ENCODE results near the gene UXS1.

Gene UXS1

DNA sequence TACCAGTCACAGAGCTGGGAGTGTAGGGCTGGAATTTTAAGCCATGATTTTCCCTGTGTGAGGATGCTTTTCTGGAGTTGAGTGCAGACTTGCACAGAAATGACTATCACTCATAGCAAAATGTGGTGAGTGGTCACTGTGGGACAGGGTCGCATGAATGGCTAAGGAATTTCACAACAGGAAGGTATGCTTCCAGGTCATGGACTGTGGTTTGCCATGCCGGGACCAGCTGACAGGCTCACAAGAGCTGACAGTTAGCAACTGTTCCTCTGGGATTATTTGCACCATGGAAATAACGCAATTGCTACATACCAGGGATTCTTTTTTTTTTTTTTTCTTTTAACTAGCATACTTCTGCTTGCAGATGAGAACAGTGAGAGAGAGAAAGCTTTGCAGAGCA, 3.8 kb upstream of the UXS1 start:
- no peak for FAIRE-seq
- DNase-seq (ENCODE audit: insufficient read length, low spot score): no peak
- TF ChIP-seq POLR2A (IDR thresholded peaks at IDR 0.05; ENCODE audit: low read depth, low read length): no peak

DNA sequence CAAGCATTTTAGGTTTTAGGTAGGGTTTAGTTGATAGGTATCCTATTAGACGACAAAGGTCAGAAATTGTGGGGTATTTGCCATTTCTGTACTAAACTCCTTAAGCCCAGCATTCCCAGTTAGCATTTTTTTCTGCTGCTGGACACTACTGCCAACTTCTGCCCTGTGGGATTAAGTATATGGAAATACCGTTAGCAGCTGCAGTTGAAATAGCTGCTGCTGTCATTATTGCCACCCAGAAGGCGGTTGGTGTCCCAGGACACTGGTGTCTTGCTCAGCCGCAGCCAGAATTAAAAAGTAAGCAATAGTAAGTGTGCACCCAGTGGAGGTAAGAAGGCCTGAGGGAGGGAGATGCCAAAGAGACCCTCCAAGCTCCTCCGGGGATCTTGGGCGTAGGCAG, 1.9 kb upstream of the UXS1 start:
- FAIRE-seq (no peak), DNase-seq (ENCODE audit: insufficient read length, low spot score) (no peak)
- TF ChIP-seq POLR2A (IDR thresholded peaks at IDR 0.05; ENCODE audit: low read depth, low read length): no peak

DNA sequence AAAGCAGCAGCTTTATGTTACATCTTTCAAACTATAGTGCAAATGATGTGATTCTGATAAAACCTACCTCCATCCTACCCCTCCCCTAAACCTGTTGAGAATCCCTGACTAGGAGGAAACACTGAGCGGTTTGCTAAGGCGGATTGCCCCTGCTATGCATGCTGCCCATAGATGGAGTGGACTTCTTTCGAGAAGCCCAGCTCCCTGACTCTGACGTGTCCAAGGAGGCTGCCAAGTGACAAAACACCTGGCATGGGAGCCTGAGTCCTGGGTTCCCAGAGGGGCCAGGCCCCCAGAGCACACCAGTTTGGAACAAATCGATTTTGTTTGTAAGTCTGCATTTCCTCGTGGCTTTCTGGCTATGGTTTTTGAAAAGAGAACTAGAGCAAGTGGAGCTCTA, 1.4 kb upstream of the UXS1 start:
- no peak for TF ChIP-seq POLR2A (IDR thresholded peaks at IDR 0.05; ENCODE audit: low read depth, low read length)
- FAIRE-seq: no peak
- DNase-seq (ENCODE audit: insufficient read length, low spot score): no peak

DNA sequence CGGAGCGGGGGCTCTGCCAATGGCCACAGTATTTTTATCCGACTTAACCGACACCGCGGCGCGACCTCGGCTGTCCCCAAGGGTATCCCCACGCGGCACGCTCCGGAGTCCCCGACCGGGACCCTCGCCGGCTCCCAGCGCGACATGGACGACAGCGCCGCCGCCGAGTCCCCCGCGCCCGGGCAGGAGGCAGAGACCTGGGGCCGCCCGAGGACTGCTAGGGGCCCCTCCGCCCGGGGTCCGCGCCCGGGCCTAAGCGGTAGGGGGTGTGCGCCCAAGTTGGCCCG, 468 bp downstream of the UXS1 start:
- TF ChIP-seq POLR2A (IDR thresholded peaks at IDR 0.05; ENCODE audit: low read depth, low read length): no peak
- FAIRE-seq: no peak
- no peak for DNase-seq (ENCODE audit: insufficient read length, low spot score)

DNA sequence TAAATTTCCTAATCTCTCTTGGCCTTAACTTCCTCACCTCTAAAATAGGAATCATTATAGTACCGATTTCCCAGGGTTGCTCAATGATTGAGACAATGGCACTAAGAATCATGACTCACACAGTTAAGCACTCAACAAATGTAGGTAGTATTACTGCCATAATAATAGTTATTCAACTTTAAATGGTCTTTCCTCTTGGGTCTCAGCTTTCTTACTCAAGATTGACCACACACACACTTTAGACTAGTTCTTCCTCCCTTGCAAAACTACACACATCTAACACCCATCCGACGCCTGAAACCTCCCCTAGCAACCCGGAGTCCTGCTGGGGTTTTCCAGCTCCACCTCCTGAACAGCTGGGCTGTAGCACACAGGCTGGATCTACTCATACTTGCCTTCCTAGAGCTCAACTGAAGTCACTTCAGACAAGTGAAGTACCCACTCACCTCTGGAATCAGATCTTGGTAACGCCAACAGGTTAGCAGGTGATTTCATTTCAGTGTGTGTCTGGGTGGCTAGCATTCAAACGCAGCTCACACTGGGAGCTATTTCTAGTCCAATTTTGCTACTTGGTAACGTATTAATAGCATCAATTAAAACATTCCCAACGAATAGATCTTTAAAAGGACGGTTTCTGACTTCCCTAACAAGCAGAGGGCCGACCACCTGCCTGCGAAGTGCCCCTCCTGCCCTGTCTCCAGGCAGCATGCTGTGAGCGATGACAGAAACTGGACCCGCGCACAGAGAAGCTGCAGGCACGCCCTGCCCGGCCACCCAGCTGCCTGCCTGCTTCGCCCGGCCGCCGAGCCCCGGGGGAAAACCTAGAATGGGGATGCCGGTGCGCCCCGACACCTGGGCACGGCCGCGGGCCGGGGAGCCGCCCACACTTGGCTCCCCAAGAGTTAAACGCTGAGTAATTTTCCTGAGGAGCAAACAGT, 1.1 kb downstream of the UXS1 start:
- peak; percentile 43 for FAIRE-seq
- peak; percentile 56 for DNase-seq (ENCODE audit: insufficient read length, low spot score)
- TF ChIP-seq POLR2A (IDR thresholded peaks at IDR 0.05; ENCODE audit: low read depth, low read length): no peak

DNA sequence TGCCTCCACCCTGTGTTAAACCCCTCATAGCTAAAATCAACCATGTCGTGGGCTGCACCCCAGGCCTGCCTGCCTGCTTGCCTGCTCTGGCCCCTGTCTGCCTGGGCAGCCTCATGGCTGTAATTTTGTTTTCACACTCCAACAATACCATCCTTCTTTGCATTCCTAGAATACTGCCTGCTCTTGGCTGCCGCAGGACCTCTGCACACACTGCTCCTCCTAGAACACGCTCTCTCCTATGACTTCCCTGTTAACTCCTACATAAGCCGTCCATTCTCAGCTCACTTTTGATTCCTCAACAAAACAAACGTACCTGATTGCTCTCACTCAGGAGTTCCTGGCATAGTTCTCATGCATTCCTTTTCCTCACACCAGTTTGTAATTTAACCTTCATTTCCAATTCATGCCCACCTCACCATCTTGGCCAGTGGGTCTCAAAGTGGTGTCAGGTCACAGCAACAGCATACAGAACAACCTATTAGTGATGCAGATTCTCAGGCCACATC, 2.5 kb downstream of the UXS1 start:
- TF ChIP-seq POLR2A (IDR thresholded peaks at IDR 0.05; ENCODE audit: low read depth, low read length): no peak
- DNase-seq (ENCODE audit: insufficient read length, low spot score) (no peak), FAIRE-seq (no peak)

DNA sequence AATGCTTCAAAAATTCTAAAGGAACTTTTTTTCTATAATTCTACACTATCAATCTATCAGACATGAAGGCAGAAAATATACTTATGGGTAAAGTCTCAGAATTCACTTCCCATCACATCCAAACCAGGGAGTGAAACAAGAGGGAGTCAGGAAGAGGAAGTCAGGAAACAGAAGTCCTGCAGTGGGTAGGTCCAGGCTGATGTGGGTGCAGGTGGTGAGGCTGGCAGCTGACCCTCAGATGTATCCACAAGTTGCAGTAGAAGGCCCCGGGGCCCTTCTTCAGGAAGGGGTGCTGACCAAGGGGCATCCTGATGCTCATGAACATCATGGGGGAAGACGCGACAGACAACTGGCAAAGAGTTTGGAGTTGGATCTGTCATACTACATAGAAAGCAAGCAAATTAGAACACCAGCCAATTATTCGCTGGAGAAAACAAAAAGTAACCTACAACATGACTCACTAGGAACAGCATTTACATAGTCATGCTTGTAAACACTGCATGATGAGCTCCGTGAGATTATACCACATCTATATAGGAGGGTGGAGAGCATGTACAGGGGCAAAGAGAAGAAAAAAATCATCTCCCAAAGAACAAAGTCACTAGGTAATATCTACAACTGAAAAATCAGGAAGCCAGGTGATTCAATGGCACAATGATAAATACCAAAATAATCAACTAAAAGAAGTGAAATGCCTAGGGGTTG, 4.2 kb downstream of the UXS1 start:
- FAIRE-seq (no peak), DNase-seq (ENCODE audit: insufficient read length, low spot score) (no peak)
- no peak for TF ChIP-seq POLR2A (IDR thresholded peaks at IDR 0.05; ENCODE audit: low read depth, low read length)

DNA sequence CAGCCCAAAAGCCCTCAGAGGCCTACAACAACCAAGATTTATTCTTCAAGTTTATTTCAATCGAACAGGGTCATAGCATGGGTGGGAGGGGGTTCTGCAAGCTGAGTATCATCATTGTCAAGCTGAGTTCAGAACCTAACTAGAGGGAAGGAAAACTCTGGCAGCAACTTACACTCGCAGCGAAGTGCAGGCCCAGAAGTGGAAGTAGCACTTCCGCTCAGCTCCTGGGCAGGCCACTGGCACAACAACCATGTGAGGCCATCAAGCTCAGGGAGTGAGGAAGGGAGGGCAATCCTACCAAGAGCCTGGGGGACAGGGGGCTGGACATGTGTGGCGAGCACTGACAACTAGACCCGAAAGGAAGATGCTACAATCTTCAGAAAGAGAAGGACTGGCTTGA, 4.8 kb downstream of the UXS1 start:
- TF ChIP-seq POLR2A (IDR thresholded peaks at IDR 0.05; ENCODE audit: low read depth, low read length): no peak
- FAIRE-seq: no peak
- no peak for DNase-seq (ENCODE audit: insufficient read length, low spot score)

DNA sequence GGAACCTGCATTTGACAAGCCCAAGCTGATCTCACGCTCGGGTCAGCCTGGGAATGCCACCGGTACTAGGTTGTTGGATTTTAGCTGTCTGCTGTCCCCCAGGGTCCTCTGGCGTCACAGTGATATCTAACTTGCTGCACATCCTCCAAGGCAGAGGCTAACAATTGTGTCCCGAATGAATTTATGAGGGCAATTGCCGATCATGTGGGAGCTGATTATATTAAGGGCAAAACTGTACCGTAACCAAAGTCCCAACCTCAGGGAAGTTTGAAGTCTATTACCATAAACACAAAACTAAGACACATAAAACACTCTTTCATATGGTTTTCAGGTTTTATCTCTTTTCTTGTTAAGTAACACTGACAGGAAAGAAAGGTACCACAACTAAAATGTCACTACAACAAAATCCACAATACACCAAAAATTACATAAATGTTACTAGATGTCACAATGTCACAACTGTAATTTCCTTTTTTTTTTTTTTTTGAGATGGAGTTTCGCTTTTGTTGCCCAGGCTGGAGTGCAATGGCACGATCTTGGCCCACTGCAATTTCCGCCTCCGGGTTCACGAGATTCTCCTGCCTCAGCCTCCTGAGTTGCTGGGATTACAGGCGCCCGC, 6.7 kb downstream of the UXS1 start:
- FAIRE-seq: no peak
- TF ChIP-seq POLR2A (IDR thresholded peaks at IDR 0.05; ENCODE audit: low read depth, low read length): no peak
- DNase-seq (ENCODE audit: insufficient read length, low spot score): no peak

DNA sequence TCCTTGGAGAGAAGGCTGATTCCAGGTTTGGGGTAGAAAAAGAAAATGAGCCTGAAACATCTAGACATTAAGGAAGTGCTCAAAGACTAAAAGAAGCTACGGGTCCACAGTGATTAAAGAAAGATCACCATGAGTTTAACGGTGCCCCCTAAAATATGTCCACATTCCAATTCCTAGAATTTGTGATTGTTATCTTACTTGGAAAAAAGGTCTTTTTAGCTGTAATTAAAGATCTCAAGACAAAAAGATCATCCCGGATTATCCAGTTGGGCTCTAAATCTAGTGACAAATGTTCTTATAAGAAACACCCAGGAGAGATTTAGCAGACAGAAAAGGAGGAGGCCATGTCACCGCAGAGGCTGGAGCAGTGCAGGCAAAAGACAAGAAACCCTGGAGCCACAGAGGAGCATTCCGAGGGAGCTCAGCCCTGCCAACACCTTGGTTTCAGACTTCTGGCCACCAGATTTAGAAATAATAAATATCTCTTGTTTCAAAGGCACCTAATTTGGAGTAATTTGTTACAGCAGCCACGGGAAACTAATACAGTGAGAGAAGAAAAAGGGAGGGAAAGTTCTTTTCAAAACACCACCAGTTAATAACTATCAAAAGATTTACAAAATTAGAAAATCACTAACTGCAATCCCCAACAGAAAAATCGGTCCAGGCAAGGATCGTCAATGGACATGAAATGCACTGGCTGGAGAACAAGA, 8.5 kb downstream of the UXS1 start:
- DNase-seq (ENCODE audit: insufficient read length, low spot score): no peak
- FAIRE-seq: no peak
- no peak for TF ChIP-seq POLR2A (IDR thresholded peaks at IDR 0.05; ENCODE audit: low read depth, low read length)

DNA sequence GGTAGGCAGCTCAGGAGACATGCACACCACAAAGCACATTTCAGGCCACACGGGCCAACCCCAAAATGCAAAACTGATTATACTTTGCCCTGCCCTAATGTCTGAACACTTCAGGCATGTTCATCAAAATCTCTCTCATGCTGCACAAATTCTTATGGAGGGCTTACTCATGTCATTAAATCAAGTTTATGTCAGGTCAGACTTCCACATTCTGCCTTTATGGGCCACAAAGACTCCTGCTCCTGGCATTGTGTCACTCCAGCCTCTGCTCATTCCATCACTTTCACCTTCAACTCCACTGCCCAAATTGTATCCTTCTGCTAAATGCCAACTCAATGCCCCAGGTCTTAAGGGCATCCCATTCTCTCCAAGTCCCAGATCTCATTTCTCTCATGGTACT, 9.2 kb downstream of the UXS1 start:
- no peak for TF ChIP-seq POLR2A (IDR thresholded peaks at IDR 0.05; ENCODE audit: low read depth, low read length)
- FAIRE-seq (peak; percentile 23), DNase-seq (ENCODE audit: insufficient read length, low spot score) (no peak)

DNA sequence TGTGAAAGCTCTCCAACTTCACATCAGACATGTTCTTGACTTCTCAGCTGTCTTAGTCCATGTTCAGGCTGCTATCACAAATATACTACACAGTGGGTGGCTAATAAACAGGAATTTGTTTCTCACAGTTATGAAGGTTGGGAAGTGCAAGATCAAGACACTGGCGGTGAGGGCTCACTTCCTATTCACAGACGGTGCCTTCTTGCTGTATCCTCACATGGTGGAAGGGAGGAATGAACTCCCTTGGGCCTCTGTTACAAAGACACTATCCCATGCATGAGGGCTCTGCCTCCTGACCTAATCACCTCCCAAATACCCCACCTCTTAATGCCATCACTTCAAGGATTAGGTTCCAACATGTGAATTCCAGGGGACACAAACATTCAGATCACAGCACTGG, 9.7 kb downstream of the UXS1 start:
- DNase-seq (ENCODE audit: insufficient read length, low spot score) (no peak), FAIRE-seq (no peak)
- TF ChIP-seq POLR2A (IDR thresholded peaks at IDR 0.05; ENCODE audit: low read depth, low read length): no peak

DNA sequence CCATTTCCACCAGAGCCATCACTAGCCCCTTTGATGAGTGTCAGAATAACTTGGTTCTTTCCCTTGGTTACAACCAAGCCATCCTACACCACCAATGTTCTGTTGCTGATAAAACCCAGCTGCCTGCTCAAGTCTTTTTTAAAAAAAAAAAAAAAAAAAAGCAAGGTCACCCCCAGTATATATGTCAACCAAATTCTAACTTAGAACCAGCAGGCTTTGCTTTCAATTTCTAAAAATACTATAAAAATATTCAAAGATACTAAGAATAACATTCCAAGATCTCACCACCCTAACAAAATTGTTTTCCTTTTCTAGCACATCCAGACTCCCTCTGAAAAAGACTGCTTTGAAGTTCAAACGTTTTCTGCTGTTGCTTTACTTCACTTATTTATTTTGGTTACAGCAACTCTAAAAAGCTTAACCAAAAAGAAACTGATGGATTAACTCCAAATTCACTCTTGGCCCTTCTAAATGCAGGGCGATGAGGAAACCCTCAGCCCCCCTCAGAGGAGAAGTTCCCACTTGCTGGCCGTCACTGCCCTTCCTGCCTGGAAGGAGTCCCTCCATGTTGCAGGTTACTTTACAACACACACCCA, 10.9 kb downstream of the UXS1 start:
- no peak for TF ChIP-seq POLR2A (IDR thresholded peaks at IDR 0.05; ENCODE audit: low read depth, low read length)
- DNase-seq (ENCODE audit: insufficient read length, low spot score) (no peak), FAIRE-seq (no peak)

Data from H54 (cell line).